HG02588 (cell line): ENCODE results near the gene WRAP73.

Experiments
- ATAC-seq: cut with Tn5 transposase; IDR thresholded peaks from one replicate; pipeline ENCODE4 v1.9.1; 2021; ENCODE audit warnings: mild to moderate bottlenecking, moderate library complexity; ENCODE audit not compliant: unreplicated experiment

WRAP73 gene

DNA sequence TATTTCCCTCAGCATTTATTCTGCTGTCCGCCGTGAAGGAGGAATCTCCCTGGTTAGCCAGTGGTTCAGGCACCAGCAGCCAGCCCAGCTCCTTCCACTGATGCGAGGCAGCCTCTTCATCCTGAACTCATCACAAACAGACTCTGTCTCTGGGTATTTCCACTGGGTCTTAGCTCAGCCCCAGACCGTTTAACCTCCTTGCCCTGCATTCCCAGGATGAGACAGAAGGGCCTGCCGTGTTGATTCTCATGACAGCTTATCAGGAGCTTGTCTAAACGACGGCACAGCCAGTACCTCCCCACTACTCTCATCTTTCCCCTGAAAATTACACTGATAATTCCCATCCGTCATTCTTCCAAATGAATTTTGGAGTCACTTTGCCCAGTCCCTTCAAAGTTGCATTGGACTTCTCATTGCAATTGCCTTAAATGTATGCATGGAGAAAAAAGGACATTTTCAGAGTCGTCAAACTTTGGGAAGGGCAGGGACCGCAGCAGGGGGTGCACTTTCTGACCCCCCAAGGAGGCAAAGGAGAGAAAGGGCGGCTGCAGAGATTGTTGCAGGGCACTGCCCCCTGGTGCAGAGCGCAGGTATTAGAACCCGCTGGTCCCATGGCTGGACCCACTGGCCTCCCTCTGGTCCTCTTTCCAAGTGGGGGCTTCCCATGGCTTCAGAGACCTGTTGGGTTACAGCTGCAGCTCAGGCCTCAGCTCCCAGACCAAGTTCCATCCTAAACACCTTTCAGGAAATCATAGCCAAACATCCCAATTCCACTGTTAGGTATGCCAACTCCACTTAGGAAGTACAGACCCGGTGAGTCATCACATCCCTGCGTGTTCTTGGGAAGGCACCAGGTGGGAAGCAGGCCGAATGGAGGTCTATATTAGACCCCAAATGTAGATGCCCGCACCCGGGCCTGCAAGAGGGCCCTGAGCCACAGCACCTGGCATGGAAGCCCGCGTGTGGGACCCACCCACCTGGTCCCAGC, 34.9 kb downstream of the WRAP73 start:
- no peak for ATAC-seq

DNA sequence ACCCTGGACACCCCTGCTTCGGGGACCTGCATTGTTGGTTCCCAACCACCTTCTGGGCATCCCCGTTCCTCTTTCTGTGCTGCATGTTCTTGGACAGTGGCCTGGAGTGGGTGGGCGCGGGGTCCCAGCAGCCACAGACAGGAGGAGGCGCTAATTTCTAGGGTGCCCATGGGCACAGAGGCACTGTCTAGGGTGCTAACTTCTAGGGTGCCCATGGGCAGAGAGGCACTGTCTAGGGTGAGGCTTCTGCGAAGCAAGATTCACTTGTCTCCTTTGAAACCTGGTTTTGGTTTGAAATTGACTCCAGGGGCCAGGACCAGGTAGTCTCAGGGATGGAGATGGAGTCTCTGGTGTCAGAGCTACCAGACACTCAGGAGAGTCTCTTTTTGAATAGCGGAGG, 37.8 kb downstream of the WRAP73 start:
- no peak for ATAC-seq

DNA sequence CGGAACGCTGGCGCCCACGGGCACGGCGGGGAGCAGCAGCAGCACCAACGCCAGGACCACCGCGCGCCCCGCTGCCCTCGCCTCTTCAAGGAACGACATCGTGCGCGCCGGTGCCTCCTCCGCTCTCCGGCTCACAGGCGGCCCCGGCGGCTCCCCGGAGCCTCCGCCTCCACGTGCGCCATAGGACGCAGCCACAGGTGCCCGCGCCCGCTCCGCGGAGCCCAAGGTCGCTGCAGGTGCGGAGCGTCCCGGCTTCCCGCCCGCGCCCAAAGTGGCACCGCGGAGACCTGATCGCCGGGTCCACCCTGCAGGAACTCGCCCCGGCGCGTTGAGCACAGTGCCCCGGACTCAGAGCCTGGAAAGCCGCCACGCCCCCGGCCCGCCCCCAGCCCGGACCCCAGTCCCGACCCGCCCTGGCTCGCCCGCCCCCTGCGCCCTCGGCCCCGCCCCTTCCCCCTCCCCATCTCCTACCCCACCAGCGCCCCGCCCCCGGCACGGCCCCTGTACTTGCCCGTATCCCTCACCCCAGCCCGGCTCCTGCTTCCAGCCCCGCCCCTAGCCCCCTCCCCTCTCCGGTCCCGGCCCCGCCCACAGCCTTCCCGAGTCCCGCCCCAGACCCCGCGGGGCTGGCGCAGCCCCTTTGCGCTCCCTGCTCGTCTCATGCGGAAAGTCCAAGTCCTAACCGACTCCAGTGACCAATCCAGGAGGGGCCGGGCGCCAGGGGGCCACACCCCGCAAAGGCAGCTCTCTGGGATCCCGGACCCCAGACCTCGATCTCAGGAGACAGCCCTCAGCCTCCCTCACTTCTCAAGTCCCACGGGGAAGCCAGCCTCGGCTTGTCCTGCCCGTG, 38.5 kb downstream of the WRAP73 start, which contains the start of gene MEGF6:
Gene MEGF6 (minus strand): TSS at position 339 of the 850 bp plus-strand sequence. CDS start 240 bp downstream, at position 99.
- no peak for ATAC-seq

DNA sequence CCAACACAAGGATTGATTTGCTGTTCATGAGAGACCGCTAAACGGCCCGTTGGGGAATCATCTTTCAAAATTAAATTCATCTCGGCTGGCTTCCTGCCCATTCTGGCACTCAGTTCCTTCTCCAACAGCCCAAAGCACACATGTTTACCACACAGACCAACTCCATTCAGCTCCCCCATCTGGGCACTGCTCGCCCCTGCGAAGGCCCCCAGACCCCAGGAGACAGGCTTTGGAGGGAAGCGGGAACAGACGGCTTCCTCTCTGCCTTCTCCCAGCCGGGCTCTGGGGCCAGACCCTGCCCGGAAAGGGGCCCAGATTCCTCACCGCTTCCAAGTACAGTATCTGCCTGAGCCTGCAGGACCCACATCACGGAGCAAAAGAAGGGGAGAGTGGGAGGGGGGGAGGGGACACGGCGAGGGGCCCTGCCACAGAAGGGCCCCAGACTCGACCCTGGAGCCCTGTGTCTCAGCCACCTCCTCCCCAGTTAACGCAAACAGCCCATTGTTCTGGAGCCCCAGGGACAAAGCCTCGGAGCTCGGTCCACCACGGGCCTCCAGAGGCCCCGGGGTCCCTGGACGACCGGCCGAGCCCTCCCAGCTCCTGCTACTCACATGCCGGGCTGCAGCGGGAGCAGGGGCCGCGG, 39.3 kb downstream of the WRAP73 start:
- ATAC-seq: no peak

DNA sequence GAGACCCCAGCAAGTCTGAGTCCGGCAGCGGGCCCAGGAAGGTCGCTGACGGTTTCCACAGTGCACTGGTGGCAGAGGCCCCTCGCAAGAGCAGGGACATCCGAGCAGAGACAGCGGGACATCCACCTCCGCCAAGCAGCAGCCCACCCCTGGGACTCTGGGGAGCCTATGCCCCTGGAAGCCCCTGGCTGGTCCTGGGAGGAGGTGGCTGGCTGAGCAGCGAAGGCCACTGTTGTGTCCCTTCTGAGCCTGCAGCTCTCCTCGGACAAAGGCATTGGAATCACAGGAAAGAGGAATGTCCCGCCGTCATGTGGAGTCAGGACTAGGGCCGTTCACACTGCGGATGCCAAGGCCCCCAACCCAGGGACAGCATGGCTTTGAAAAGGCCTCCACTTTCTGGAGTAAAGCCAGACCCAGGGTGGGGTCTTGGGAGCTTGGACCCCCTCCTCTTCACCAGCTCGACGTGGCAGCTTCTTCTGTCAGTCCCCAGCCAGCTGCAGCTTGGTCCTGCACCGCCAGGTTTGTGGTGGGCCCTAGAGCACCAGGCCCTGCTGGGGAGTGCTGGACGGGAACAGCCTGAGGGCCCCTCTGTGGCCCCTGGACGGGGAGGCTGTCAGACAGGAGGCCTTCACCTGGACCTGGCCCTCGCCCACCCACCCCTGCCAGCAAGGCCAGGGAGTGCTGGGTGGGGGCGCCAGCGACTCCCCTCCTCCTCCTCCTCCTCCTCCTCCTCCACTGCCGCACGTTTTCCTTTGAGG, 40.0 kb downstream of the WRAP73 start:
- no peak for ATAC-seq

DNA sequence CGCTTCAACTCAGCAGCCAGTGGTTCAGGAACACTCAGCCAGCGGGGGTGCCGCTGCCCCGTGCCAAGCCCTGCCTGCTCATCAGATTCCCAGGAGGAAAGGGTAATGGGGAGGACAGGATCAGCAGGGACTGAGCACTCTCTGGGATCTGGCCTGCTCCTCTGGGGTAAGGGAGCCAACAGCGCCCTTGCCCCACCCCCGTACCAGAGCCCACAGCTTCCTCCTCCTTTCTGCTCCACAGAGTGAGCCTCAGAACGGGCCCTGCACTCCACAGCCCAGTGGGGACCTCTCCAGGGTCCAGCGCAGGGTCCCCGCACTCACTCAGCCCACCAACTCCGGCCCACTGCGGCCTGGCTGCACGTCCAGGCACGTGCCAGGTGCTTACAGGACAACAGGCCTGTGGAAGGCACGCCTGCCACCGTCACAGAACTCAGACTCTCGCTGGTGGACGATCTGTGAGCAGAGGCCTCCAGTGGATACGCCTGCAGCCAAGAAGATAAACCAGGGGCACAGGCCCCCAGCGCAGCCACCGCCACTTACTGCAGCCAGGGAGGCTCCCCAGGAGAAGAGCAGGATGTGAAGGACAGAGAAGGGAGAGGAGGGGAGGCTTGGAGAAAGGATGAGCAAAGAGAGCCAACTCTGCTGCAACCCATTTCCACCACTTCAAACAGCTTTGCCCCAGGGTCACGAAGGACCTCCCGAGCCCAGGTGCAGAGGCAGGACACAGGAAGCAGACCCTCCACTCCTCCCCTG, 40.7 kb downstream of the WRAP73 start:
- no peak for ATAC-seq

DNA sequence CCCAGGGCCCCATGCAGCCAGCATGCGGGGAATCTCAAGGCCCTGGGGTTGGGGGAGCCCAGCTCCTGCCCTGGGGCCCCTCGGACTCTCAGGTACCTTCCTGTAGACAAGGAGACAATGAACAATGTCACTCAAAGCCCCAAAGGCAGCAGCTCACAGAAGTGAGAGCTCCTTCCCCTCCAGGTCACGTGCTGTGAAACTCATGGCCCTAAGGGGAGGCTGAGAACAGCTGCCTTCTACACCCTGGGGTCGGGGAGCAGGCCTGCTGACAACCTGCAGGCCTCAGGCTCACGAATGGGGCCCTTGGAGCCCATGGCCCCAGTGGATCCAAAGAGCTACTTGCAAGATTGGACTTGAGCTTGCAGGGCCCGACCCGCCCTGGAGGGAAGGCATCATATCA, 41.7 kb downstream of the WRAP73 start:
- ATAC-seq: no peak

DNA sequence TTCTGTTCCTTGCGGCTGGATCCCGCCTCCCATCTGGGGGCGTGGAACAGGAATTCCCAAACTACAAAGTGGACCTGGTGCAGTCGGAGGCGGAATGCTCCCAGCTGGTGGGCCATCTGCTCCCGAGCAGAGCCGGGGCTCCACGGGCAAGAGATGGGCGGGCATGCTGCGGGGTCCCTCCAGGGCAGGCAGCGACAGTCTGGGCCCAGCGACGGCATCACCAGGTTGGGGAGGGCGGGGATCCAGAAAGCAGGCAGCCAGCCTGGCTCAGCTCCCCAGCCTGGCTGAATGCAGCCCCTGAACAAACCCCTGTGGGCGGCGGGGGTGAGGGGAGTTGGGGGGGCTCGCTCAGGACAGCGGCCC, 42.2 kb downstream of the WRAP73 start:
- ATAC-seq: no peak

DNA sequence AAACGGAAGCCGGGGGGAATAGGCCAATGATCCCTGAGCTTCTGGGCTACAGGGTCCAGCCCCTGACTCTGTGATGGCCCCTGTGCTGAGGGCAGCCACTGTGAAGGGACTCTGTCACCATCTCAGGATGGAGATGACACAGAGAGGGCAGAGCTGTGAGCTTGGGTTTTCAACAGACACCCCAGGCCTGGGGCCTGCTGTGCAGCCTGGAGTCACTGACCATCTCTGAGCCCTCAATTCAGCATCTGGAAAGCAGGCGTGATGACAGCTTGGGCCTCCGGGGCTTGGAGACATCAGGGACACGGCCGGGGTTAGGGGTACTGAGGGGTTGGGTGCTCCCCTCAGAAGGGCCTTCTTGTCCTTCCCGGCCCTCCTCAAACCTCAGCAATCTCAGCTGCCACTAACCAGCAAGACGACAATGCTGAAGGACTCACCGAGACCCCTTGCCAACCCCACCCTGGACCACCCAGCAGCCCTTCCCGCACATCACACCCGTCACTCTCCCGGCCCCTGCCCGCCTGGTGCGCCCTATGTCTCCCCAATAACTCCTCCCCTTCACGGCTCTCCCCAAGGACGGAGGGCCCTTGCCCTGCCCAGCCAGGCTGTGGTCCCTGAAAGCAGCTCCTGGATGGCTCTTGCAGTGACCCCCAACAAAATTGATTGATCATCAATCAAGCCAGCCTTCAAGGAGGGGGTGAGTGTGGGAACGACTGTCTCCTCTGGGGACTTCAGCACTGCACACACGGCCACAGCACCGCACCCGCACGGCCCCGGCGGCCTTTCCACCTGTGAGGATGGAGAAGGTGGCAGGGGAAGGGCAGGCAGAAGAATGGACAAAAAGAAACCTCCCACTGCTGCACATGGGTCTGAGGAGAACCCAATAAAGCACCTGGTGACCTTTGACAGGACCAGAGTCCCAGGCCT, 42.9 kb downstream of the WRAP73 start:
- no peak for ATAC-seq

DNA sequence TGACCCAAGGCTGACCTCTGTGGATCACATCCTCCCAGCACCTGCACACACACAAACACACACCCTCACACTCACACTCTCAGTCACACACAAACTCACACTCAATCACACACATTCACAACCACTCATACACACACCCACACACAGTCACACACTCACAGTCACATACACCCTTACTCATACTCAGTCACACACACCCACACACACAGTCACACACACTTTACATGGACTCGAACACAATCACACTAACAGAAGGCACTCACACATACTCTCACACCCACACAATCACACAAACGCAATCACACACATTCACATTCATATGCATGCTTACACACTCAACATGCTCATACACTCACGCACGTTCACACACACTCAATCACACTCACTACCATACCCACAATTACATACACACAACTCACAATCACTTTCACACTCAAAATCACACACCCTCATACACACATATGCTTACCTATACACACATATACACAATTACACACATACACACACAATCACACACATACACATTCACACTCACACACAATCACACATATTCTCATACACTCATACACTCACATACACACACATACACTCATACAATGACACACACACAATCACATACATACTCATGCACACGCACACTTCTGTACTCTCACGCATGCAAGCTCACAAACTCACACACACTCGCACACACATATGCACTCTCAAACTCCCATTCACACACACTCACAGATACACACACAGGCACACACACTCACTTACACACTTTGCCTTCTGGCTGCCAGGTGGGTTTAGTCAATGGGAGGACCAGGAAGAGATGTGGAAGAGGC, 44.7 kb downstream of the WRAP73 start:
- no peak for ATAC-seq

DNA sequence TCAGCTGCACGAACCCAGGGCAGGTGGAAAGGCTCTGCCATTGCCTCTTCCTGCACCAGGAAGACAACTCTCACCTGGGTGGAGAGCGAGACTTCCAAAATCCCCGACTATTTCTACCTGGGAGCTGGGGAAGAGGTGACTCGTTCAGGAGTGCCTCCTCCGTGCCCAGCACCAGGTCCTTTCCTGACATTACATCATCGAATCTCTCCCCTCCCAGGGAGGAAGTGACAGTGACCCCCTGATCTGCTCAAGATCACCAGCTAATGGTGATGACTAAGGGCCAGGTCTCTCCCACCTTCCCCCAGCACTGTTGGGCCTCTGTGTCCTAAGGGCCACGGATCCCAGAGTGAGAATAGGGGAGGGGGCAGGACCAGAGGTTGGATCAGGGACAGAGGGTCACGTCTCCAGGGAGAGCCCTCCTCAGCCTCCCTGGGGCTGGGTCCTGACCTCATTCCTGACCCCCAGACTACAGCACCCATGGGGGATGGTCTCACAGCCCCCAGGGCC, 45.4 kb downstream of the WRAP73 start:
- ATAC-seq: no peak

DNA sequence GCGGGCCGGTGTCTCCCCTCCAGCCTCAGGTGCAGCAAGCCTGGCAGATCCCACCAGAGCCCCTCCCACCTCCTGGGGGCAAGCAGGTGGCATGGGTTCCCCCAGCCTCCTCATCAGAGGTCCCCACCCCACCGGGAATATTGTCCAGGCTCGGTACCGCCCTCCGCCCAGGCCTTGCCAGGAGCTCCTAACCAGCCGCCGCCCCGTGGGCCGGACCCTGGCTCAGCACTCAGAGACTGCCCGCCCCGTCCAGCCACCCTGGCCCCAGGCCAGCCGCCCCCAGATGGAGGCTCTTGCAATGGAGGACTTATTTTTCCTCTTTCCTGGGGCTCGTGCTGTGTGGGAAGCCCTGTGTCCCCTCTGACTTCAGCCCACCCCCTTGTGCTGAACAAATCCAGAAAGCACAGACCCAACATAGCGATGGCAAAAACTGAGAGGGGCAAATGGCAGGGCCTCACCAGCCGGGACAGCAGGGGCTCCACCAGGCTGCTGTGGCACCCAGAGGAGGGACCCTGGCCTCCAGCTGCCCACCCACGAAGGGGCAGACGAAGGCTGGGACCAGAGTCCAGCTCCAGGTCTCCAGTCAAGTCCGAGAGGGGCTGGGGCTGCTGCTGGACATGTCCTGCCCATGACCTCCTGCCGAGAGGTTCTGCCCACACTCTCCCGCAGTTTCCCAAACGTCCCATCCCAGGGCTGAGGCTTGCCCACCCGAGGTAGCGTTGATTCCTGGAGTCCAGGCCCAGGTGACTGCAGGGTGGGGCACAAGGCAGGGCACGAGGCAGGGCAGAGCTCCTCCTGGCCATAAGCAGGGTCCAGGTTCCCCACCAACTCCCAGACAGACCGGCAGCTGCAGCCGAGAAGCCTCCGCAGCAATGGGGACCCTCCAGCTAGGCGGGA, 46.1 kb downstream of the WRAP73 start:
- ATAC-seq: no peak

DNA sequence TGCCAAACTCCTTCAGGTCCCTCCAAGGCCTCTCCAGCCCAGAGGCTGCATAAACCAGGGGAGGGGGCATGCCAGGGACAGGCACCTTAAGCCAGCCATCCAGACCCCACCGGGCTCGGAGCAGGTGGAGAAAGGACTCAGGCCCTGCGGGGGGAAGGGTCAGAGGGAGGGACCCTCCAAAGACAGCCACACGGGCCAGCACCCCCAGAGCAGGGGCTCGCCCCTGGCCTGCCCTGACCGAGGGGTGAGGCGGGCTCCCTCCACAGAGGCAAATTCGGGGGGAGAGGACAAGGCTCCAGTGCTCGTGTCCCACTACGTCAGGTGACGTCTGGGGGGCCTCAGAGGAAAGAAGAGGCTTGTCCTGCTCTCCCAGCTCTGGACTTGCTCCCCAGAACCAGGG, 46.7 kb downstream of the WRAP73 start:
- no peak for ATAC-seq

DNA sequence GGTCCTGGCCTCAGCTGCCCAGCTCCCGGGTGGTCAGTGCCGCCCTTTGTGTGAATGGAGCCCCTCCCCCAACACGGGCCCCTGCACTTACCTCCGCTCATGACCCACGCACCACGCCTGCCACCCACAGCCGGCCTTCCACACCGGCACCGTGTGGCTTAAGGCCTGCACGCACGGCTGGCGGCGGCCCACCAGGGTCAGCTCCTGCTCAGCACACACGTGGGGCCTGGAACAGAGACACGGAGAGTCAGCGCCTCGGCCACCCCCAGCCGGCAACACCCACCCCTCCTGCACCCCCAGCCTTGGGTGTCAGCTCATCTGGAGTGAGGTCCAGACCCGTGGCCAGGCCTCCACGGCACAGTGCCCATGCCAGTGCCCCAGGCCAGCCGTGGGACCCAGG, 47.5 kb downstream of the WRAP73 start:
- ATAC-seq: no peak

DNA sequence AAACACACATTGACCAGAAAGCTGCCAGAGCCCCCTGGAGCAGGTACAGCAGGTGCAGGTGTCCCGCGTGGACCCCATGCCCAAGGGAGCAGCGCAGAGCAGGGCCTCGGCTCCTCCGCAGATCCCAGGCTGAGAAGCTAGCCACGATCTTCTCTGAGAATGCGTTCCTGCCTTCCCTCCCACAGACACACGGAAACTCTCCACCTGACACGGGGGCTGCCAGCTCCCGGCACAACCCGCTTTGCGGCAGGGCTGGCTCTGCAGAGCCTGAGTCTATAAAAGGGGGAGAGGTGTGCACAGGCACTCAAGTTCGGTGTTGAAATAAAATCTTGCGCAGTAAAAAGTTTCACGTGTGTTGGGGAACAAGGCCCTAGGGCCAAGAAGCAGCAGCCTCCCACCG, 48.2 kb downstream of the WRAP73 start:
- no peak for ATAC-seq

DNA sequence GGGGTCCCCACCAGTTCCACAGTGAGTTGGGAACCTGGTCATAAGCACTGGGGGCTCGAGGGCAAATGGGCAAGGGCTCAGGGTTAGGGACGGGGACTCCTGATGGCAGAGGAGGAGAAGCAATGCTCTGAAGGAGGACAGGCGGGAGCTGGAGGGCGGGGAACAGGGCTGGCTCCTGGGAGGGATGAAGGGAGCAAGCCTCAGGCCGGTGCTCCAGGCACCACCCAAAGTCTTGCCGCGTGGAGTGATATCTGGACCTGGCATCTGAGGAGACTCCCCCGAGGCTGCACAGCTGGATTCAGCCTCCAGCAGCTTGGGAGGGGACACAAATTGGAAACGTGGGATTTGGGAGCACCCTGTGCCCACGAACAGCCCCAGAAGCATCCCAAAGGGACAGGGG, 49.5 kb downstream of the WRAP73 start:
- ATAC-seq: no peak

DNA sequence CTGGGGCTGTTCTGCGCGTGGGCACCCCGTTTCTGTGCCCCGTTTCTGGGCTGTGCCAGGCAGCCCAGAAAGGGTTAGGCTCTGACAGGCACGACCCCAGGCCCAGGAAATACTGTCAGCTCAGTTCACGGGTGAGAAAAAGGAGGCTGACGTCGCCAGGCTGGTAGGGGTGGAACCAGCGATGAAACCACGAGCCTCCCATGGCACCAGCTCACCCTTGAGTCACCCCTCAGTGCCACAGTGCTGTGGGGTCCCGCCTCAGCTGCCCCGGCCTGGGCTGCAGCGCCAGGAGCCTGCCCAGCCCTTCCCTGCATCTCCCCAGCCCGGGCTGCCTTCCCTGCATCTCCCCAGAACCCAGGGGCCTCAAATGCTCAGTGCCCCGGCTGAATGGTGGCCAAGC, 50.1 kb downstream of the WRAP73 start:
- no peak for ATAC-seq
